MG63 (cell line): Measurements from ENCODE around the gene KRTAP4-9. TPM values are rescaled to one million over a fixed set of nuclear protein-coding genes. Genes with fewer than 3 reads are reported as not detected.
"Not testable (repeated sequence)": the region's sequence is repeated elsewhere in the genome, so short reads cannot be mapped to it uniquely, and the experiment has no call there.

ENCODE experiments used
- DNase-seq: peaks from one replicate; pipeline ENCODE4 v3.0.0-alpha.2; 2020
- H3K27me3 ChIP-seq: fragments of 250-450 bp; sonication (Bioruptor Pico); 2 replicates; pipeline ENCODE4 v1.5.1; 2020; ENCODE audit warnings: mild to moderate bottlenecking, moderate library complexity
- H3K36me3 ChIP-seq: fragments of 250-450 bp; sonication (Bioruptor Pico); 2 replicates; pipeline ENCODE4 v1.5.1; 2020; ENCODE audit warnings: mild to moderate bottlenecking, moderate library complexity
- H3K4me3 ChIP-seq: fragments of 250-450 bp; sonication (Bioruptor Pico); 2 replicates; pipeline ENCODE4 v1.5.1; 2020; ENCODE audit warnings: mild to moderate bottlenecking, moderate library complexity
- H3K9me3 ChIP-seq: fragments of 250-450 bp; sonication (Bioruptor Pico); 2 replicates; pipeline ENCODE4 v1.5.1; 2020; ENCODE audit warnings: mild to moderate bottlenecking, moderate library complexity
- total RNA-seq: library from RNA; depleted of rRNA; stranded (reverse); fragments of >200 nt; shearing (Covaris generic); gene quantifications from 2 replicates; pipeline ENCODE4 v1.2.3, GENCODE V29; 2014; ENCODE audit warnings: low replicate concordance; rRNA removed

Gene KRTAP4-9
- total RNA-seq, 1 experiment from 2014 or later, result not detected

- no peaks in the 10 kb centered on the region for H3K27me3 ChIP-seq
- DNase-seq, result no peak
- no peak overlapping the region for H3K4me3 ChIP-seq
- H3K9me3 ChIP-seq, result peaks cover 15% of the 10 kb centered on the region
- H3K36me3 ChIP-seq, result no peaks in the 10 kb centered on the region
Measured at GRCh38 chr17:41147531-41148204, 42.5 kb downstream of the KRTAP4-9 start.

- not testable (repeated sequence) for DNase-seq, H3K9me3 ChIP-seq, H3K27me3 ChIP-seq, H3K36me3 ChIP-seq, H3K4me3 ChIP-seq
Measured at GRCh38 chr17:41148971-41149651, 43.9 kb downstream of the KRTAP4-9 start.

- no peaks in the 10 kb centered on the region; the same call in 1 of the 2 replicates for H3K9me3 ChIP-seq
- DNase-seq, result no peak
- H3K27me3 ChIP-seq, result no peaks in the 10 kb centered on the region
- H3K36me3 ChIP-seq, result no peaks in the 10 kb centered on the region
- H3K4me3 ChIP-seq, result no peak within 1 kb of the TSS
Measured at GRCh38 chr17:41149652-41149985, 44.4 kb downstream of the KRTAP4-9 start, which contains the start of gene KRTAP4-5. Gene KRTAP4-5, minus strand, starts transcription at chr17:41149825. Its CDS starts 58 bp downstream, at chr17:41149767.

GRCh38 chr17:41150026-41150425, 44.8 kb downstream of the KRTAP4-9 start:
- no peak for DNase-seq
- Histone ChIP-seq H3K4me3 (no peak overlapping the region), H3K27me3 (no peaks in the 10 kb centered on the region), H3K36me3 (no peaks in the 10 kb centered on the region), H3K9me3 (no peaks in the 10 kb centered on the region)

- H3K4me3 ChIP-seq, result no peak overlapping the region
- H3K36me3 ChIP-seq, result no peaks in the 10 kb centered on the region
- H3K27me3 ChIP-seq, result no peaks in the 10 kb centered on the region
- H3K9me3 ChIP-seq, result peaks cover 2% of the 10 kb centered on the region; the same call in 1 of the 2 replicates
- DNase-seq, result no peak
Measured at GRCh38 chr17:41151525-41151924, 46.3 kb downstream of the KRTAP4-9 start.

GRCh38 chr17:41153856-41154255, 48.7 kb downstream of the KRTAP4-9 start:
- no peak for DNase-seq
- peaks cover 3% of the 10 kb centered on the region for H3K9me3 ChIP-seq
- no peak overlapping the region for H3K4me3 ChIP-seq
- no peaks in the 10 kb centered on the region for H3K27me3 ChIP-seq
- no peaks in the 10 kb centered on the region for H3K36me3 ChIP-seq

Other genes with a start within 250 kb of the KRTAP4-9 start
- gene KRT12, start 238.2 kb upstream of the KRTAP4-9 start, total RNA-seq, result not detected in 2 replicates
- gene KRT20, start 220.1 kb upstream of the KRTAP4-9 start, total RNA-seq, result not detected in 2 replicates
- gene KRT23, start 167.7 kb upstream of the KRTAP4-9 start, total RNA-seq, result 0.07 TPM in 1 of 2 replicates, not detected in the other
- gene KRT39, start 138.4 kb upstream of the KRTAP4-9 start, total RNA-seq, result not detected in 2 replicates
- not detected in 2 replicates for gene KRT40, start 121.1 kb upstream of the KRTAP4-9 start, total RNA-seq
- gene KRTAP3-3, start 111.2 kb upstream of the KRTAP4-9 start, total RNA-seq, result not detected in 2 replicates
- gene KRTAP3-2, start 105.5 kb upstream of the KRTAP4-9 start, total RNA-seq, result not detected in 2 replicates
- gene KRTAP3-1, start 96.3 kb upstream of the KRTAP4-9 start, total RNA-seq, result not detected in 2 replicates
- 1.2 and 3.2 TPM in 2 replicates for gene KRTAP1-5, start 78.2 kb upstream of the KRTAP4-9 start, total RNA-seq
- not detected in 2 replicates for gene KRTAP1-4, start 75.2 kb upstream of the KRTAP4-9 start, total RNA-seq
- gene KRTAP1-3, start 70.5 kb upstream of the KRTAP4-9 start, total RNA-seq, result not detected in 2 replicates
- 0.33 TPM in 1 of 2 replicates, not detected in the other for gene KRTAP1-1, start 63.9 kb upstream of the KRTAP4-9 start, total RNA-seq
- gene KRTAP2-1, start 58.1 kb upstream of the KRTAP4-9 start, total RNA-seq, result not detected in 2 replicates
- gene KRTAP2-2, start 50.2 kb upstream of the KRTAP4-9 start, total RNA-seq, result not detected in 2 replicates
- gene KRTAP2-3, start 45.3 kb upstream of the KRTAP4-9 start, total RNA-seq, result 0.33 TPM in 1 of 2 replicates, not detected in the other
- gene KRTAP2-4, start 39.5 kb upstream of the KRTAP4-9 start, total RNA-seq, result not detected in 2 replicates
- not detected in 2 replicates for gene KRTAP4-7, start 21.2 kb upstream of the KRTAP4-9 start, total RNA-seq
- not detected in 2 replicates for gene KRTAP4-8, start 7.2 kb upstream of the KRTAP4-9 start, total RNA-seq
- not detected in 2 replicates for gene KRTAP4-16, start 3.2 kb upstream of the KRTAP4-9 start, total RNA-seq
- not detected in 2 replicates for gene KRTAP4-11, start 13.0 kb downstream of the KRTAP4-9 start, total RNA-seq
- gene KRTAP4-12, start 18.8 kb downstream of the KRTAP4-9 start, total RNA-seq, result not detected in 2 replicates
- gene KRTAP4-6, start 35.2 kb downstream of the KRTAP4-9 start, total RNA-seq, result not detected in 2 replicates
- gene KRTAP4-5, start 44.4 kb downstream of the KRTAP4-9 start, total RNA-seq, result not detected in 2 replicates
- not detected in 2 replicates for gene KRTAP4-4, start 55.4 kb downstream of the KRTAP4-9 start, total RNA-seq
- not detected in 2 replicates for gene KRTAP4-3, start 62.8 kb downstream of the KRTAP4-9 start, total RNA-seq
- not detected in 2 replicates for gene KRTAP4-2, start 72.8 kb downstream of the KRTAP4-9 start, total RNA-seq
- not detected in 2 replicates for gene KRTAP4-1, start 79.5 kb downstream of the KRTAP4-9 start, total RNA-seq
- not detected in 2 replicates for gene KRTAP9-1, start 84.5 kb downstream of the KRTAP4-9 start, total RNA-seq
- not detected in 2 replicates for gene KRTAP9-2, start 121.3 kb downstream of the KRTAP4-9 start, total RNA-seq
- not detected in 2 replicates for gene KRTAP9-3, start 127.1 kb downstream of the KRTAP4-9 start, total RNA-seq
- not detected in 2 replicates for gene KRTAP9-8, start 132.6 kb downstream of the KRTAP4-9 start, total RNA-seq
- not detected in 2 replicates for gene KRTAP9-4, start 144.3 kb downstream of the KRTAP4-9 start, total RNA-seq
- gene KRTAP9-9, start 150.0 kb downstream of the KRTAP4-9 start, total RNA-seq, result not detected in 2 replicates
- not detected in 2 replicates for gene KRTAP9-6, start 160.0 kb downstream of the KRTAP4-9 start, total RNA-seq
- gene KRTAP9-7, start 170.3 kb downstream of the KRTAP4-9 start, total RNA-seq, result not detected in 2 replicates
- gene KRTAP29-1, start 197.5 kb downstream of the KRTAP4-9 start, total RNA-seq, result not detected in 2 replicates
- gene KRTAP16-1, start 203.9 kb downstream of the KRTAP4-9 start, total RNA-seq, result not detected in 2 replicates
- not detected in 2 replicates for gene KRTAP17-1, start 210.3 kb downstream of the KRTAP4-9 start, total RNA-seq
- not detected in 2 replicates for gene KRT33A, start 245.4 kb downstream of the KRTAP4-9 start, total RNA-seq